Breast epithelium (tissue), 4 donors: ENCODE data around the gene ABHD6. TPM values are rescaled to one million over a fixed set of nuclear protein-coding genes. Genes with fewer than 3 reads are reported as not detected.

Source experiments
- DNase-seq, 2 donors: peaks; one replicate each; pipeline ENCODE4 v3.0.0-alpha.2; 2019; ENCODE audit warnings: low spot score in 2 of 2
- H3K27ac ChIP-seq, 2 donors: fragments of 200-600 bp; sonication (generic) in 1 of 2; one replicate each; pipeline ENCODE4 v1.5.1; 2016 to 2019; ENCODE audit warnings: mild to moderate bottlenecking in 1 of 2
- H3K27me3 ChIP-seq, 2 donors: fragments of 200-600 bp; sonication (generic) in 1 of 2; one replicate each; pipeline versions ENCODE4 v1.5.1 to v1.6.0; 2017 to 2019; ENCODE audit warnings: control low read depth in 1 of 2, mild to moderate bottlenecking in 1 of 2
- H3K36me3 ChIP-seq: fragments of 200-600 bp; one replicate; pipeline ENCODE4 v1.5.1; 2019
- H3K4me1 ChIP-seq, 2 donors: fragments of 200-600 bp; sonication (generic); one replicate each; pipeline ENCODE4 v1.5.1; 2016 to 2019; ENCODE audit warnings: control low read depth in 1 of 2
- H3K4me3 ChIP-seq, 3 donors: fragments of 200-600 bp; sonication (generic); 1 replicate in 2 of 3; 2 replicates in 1 of 3; pipeline ENCODE4 v1.5.1; 2016 to 2019; ENCODE audit warnings: mild to moderate bottlenecking in 3 of 3, moderate library complexity in 2 of 3
- H3K9me3 ChIP-seq, 2 donors: fragments of 200-600 bp; sonication (generic) in 1 of 2; one replicate each; pipeline ENCODE4 v1.5.1; 2016 to 2019; ENCODE audit warnings: control low read depth in 1 of 2
- POLR2A ChIP-seq: fragments of 450-650 bp; IDR thresholded peaks from one replicate; pipeline ENCODE4 v1.6.1; 2016; ENCODE audit warnings: antibody characterized with exemption, mild to moderate bottlenecking, moderate library complexity
- POLR2AphosphoS5 ChIP-seq, 3 donors: sonication (generic); formaldehyde crosslinking; IDR thresholded peaks; one replicate each; pipeline ENCODE4 v1.6.1; 2017; ENCODE audit warnings: antibody characterized with exemption in 3 of 3
- intact Hi-C: fragments of 100-400 bp; cut with DNase I; formaldehyde crosslinking; loops from one replicate; pipeline ENCODE4 v1.15.1; 2023; ENCODE audit warnings: low total_unique reads
- total RNA-seq, 3 donors: library from RNA; depleted of rRNA; stranded (reverse); fragments of >200 nt; gene quantifications; one replicate each; pipeline ENCODE4 v1.1.0, GENCODE V29; 2016
- TF ChIP-seq, protein P1 (sequence below), 3 donors: fragments of 450-650 bp; IDR thresholded peaks; one replicate each; pipeline ENCODE4 v1.5.1; 2016 to 2017; ENCODE audit warnings: antibody characterized with exemption in 3 of 3, mild to moderate bottlenecking in 3 of 3, moderate library complexity in 3 of 3

ABHD6 gene
- total RNA-seq, 3 donors from 2014 or later = 10.2 to 22.2 (median 13.4) TPM

- H3K27ac ChIP-seq = no peak overlapping the region
- no peaks in the 10 kb centered on the region for H3K36me3 ChIP-seq
- no peak for DNase-seq
- TF ChIP-seq, protein P1, sequence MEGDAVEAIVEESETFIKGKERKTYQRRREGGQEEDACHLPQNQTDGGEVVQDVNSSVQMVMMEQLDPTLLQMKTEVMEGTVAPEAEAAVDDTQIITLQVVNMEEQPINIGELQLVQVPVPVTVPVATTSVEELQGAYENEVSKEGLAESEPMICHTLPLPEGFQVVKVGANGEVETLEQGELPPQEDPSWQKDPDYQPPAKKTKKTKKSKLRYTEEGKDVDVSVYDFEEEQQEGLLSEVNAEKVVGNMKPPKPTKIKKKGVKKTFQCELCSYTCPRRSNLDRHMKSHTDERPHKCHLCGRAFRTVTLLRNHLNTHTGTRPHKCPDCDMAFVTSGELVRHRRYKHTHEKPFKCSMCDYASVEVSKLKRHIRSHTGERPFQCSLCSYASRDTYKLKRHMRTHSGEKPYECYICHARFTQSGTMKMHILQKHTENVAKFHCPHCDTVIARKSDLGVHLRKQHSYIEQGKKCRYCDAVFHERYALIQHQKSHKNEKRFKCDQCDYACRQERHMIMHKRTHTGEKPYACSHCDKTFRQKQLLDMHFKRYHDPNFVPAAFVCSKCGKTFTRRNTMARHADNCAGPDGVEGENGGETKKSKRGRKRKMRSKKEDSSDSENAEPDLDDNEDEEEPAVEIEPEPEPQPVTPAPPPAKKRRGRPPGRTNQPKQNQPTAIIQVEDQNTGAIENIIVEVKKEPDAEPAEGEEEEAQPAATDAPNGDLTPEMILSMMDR (IDR thresholded peaks at IDR 0.05) = no peak
- TF ChIP-seq POLR2A (no peak), POLR2AphosphoS5 (IDR thresholded peaks at IDR 0.05) (no peak)
- H3K4me3 ChIP-seq = no peak overlapping the region
- intact Hi-C loops = no loop called here
- H3K27me3 ChIP-seq = no peaks in the 10 kb centered on the region
- no peaks in the 10 kb centered on the region for H3K9me3 ChIP-seq
- H3K4me1 ChIP-seq = no peaks in the 10 kb centered on the region
These were observed 6.6 kb upstream of the ABHD6 start for GRCh38 chr3:58230876-58231552.

GRCh38 chr3:58231666-58232065 lies 5.9 kb upstream of the ABHD6 start:
- Histone ChIP-seq H3K9me3 (no peaks in the 10 kb centered on the region), H3K4me1 (no peaks in the 10 kb centered on the region), H3K4me3 (no peak overlapping the region), H3K36me3 (no peaks in the 10 kb centered on the region), H3K27me3 (no peaks in the 10 kb centered on the region), H3K27ac (no peak overlapping the region)
- TF ChIP-seq POLR2AphosphoS5 (IDR thresholded peaks at IDR 0.05) = no peak
- no peak for TF ChIP-seq POLR2A
- TF ChIP-seq, protein P1 (IDR thresholded peaks at IDR 0.05) = no peak
- intact Hi-C loops = no loop called here
- DNase-seq = no peak

- Histone ChIP-seq H3K36me3 (no peaks in the 10 kb centered on the region), H3K27ac (no peak overlapping the region), H3K4me1 (peaks cover 0 to 4% of the 10 kb centered on the region in 2 donors), H3K27me3 (no peaks in the 10 kb centered on the region), H3K9me3 (no peaks in the 10 kb centered on the region), H3K4me3 (no peak overlapping the region)
- no peak for DNase-seq
- intact Hi-C loops = no loop called here
- TF ChIP-seq POLR2A = no peak
- no peak for TF ChIP-seq POLR2AphosphoS5 (IDR thresholded peaks at IDR 0.05)
- TF ChIP-seq, protein P1 (IDR thresholded peaks at IDR 0.05) = no peak
These were observed 3.1 kb upstream of the ABHD6 start for GRCh38 chr3:58234516-58234931.

DNA sequence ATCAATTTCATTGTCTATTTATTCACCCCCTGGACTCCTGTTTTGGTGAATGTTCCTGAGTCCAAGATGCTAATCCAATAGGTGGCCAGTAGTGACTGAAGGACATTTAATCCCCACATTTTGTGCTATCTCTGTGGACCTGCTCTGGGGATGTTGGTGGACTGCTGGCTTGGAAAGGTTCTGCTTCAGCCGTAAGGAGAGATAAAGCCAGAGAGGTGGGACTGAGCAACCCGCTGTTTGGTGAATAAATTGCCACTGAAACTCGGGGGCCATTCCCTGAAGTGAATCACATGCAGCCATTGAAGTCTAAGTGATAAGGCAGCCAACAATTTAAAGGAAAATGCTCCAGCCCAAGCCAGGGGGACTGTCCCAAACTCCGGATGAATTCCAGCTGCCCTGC lies 1.6 kb upstream of the ABHD6 start:
- TF ChIP-seq POLR2A (no peak), POLR2AphosphoS5 (IDR thresholded peaks at IDR 0.05) (no peak)
- TF ChIP-seq, protein P1 (IDR thresholded peaks at IDR 0.05) = no peak
- Histone ChIP-seq H3K36me3 (no peaks in the 10 kb centered on the region), H3K4me1 (peaks cover 0 to 4% of the 10 kb centered on the region in 2 donors), H3K4me3 (no peak overlapping the region), H3K9me3 (no peaks in the 10 kb centered on the region), H3K27me3 (no peaks in the 10 kb centered on the region), H3K27ac (no peak overlapping the region)
- DNase-seq = no peak
- intact Hi-C loops = no loop called here

GRCh38 chr3:58236527-58237237 lies 910 bp upstream of the ABHD6 start:
- Histone ChIP-seq H3K4me1 (peaks cover 0 to 4% of the 10 kb centered on the region in 2 donors), H3K27ac (peak overlapping the region; percentile 65 to 82), H3K9me3 (no peaks in the 10 kb centered on the region), H3K27me3 (no peaks in the 10 kb centered on the region), H3K4me3 (peak overlapping the region; percentile 85 to 87 (median 86)), H3K36me3 (no peaks in the 10 kb centered on the region)
- DNase-seq = no peak
- intact Hi-C loops = no loop called here
- TF ChIP-seq, protein P1 (IDR thresholded peaks at IDR 0.05) = no peak
- no peak for TF ChIP-seq POLR2A
- no peak for TF ChIP-seq POLR2AphosphoS5 (IDR thresholded peaks at IDR 0.05)
